Left colon (tissue), 2 donors: ENCODE data around the gene MED15. TPM values are rescaled to one million over a fixed set of nuclear protein-coding genes. Genes with fewer than 3 reads are reported as not detected.

ENCODE experiments used
- ATAC-seq: fragments of 200-7000 bp; cut with Tn5 transposase; one replicate; pipeline ENCODE4 v1.9.1; 2020; ENCODE audit warnings: mild to moderate bottlenecking, moderate library complexity
- DNase-seq, 2 donors: peaks; one replicate each; pipeline ENCODE4 v3.0.0-alpha.2; 2020
- intact Hi-C, 2 donors: fragments of 100-400 bp; cut with DNase I in 1 of 2; cut with micrococcal nuclease in 1 of 2; formaldehyde crosslinking; loops; one replicate each; pipeline versions ENCODE4 v1.11.2 to v1.14.0; 2022; cut with DNase I, micrococcal nuclease
- total RNA-seq, 2 donors: library from RNA; stranded (reverse); fragmentation: NEBNext Ultra II Directional; extraction: Animal tissue kit (Norgen Biotek cat#: 25700); gene quantifications; one replicate each; pipeline ENCODE4 v1.2.1, GENCODE V29; 2021
- donor health status: DM: no; HTN: no; CAD: no.
- donor health status: DM: yes; HTN: yes; CAD: no.

Gene MED15
- total RNA-seq, 2 donors from 2014 or later = 85.3 to 91.2 TPM

DNA sequence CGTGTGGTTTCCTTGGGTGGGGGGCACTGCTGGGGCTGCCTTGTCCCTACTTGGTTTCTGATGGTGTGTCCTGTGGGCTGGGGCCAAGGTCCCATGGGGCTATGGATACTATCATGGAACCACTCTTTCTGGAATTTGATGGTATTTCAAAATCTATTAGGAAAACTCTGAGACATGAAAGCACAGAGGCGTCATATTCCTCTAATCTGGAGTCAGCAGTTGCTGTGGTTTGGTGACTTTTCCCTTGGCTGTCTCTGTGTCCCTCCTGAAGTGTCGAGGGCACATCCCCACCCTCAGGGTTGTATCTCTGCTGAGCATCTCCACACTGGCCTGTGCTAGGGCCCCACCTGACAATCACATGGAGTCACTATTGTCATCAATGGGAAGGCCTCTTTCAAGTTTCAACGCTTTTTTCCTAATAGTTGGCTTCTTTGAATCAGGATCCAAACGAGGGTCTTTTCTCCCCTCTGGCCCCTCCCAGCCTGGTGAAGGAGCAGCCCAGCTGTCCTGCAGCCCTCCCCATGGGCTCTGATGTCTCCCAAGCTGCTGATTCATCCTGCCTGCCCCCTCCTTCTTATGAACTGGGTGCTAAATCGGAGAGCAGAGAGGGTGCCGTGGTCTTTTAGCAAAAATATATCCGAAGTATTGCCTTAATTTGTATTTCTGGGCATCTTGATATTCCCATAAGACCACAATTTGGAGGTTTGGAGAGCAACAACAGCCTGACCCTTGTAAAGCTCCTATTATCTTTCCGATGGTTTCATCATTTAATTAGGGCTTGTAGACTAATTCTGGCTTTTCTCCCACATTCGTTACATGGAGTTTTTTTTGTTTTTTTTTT, 38.5 kb downstream of the MED15 start:
- DNase-seq (no peak), ATAC-seq (no peak)
- intact Hi-C loops = no loop called here

GRCh38 chr22:20546541-20546950, 39.1 kb downstream of the MED15 start:
- intact Hi-C loops = no loop called here
- ATAC-seq (no peak), DNase-seq (no peak)

DNA sequence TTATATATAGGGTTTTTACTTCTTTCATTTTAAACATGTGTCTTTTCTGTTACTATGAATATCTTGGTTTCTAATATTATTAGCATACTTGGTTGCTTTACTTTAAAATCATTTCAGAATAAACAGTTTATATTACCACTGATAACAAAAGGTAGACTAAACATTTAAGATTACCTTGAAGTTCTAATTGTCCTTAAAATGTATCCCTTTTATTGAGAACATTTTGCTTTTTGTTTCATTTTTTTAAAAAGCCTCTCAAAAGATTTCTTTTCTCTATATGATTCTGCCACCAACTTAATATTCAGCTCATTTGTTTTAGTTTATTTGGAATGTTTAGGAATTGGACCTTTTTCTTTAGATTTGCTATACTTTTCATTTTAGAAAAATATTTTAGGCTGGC, 39.6 kb downstream of the MED15 start:
- ATAC-seq (no peak), DNase-seq (no peak)
- intact Hi-C loops = no loop called here

DNA sequence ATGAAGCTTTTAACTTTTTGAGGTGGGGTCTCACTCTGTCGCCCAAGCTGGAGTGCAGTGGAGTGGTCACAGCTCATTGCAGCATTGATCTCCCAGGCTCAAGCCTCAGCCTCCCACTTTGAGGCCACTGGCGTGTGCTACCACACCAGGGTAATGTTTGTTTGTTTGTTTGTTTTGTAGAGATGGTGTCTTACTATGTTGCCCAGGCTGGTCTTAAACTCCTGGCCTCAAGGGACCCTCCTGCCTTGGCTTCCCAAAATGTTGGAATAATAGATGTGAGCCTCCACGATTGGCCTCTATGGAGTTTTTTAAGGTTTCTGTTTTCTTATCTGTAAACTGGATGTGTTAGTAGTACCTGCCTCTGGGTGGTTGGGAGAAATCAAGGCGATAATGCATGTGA, 41.4 kb downstream of the MED15 start:
- DNase-seq = no peak
- intact Hi-C loops = no loop called here
- ATAC-seq = no peak

DNA sequence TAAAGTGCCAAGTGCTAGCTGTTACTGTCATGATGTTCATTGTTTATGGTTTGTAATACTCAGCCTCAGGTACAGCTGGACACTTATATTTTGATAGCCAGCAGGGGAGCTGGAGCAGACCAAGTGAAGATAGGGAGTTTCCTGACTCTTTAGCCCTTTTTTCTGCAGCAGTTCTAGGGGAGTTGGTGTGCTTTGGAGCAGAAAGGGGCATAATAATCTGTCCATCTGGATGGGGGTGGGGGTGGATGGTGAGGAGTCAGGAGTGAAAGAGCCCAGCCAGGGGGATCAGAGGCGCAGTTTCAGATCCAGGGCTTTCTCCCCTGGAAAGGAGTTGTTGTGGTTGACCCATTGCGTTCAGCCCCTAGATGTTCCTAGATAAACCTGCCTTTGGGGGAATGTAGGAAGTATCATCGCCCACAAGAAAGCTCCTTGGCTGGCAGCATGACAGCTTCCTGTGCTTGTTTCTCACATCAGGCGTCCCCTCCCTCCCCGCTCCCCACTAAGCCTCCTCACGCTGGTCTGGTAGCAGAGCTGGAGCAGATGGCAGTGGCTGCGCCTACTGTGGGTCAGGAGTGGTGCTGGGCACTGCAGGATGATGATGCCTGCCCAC, 41.9 kb downstream of the MED15 start:
- ATAC-seq = no peak
- peak in 1 of 2 donors; percentile 43 for DNase-seq
- intact Hi-C loops = no loop called here

GRCh38 chr22:20550057-20550817, 42.8 kb downstream of the MED15 start:
- DNase-seq (no peak), ATAC-seq (no peak)
- intact Hi-C loops = no loop called here

DNA sequence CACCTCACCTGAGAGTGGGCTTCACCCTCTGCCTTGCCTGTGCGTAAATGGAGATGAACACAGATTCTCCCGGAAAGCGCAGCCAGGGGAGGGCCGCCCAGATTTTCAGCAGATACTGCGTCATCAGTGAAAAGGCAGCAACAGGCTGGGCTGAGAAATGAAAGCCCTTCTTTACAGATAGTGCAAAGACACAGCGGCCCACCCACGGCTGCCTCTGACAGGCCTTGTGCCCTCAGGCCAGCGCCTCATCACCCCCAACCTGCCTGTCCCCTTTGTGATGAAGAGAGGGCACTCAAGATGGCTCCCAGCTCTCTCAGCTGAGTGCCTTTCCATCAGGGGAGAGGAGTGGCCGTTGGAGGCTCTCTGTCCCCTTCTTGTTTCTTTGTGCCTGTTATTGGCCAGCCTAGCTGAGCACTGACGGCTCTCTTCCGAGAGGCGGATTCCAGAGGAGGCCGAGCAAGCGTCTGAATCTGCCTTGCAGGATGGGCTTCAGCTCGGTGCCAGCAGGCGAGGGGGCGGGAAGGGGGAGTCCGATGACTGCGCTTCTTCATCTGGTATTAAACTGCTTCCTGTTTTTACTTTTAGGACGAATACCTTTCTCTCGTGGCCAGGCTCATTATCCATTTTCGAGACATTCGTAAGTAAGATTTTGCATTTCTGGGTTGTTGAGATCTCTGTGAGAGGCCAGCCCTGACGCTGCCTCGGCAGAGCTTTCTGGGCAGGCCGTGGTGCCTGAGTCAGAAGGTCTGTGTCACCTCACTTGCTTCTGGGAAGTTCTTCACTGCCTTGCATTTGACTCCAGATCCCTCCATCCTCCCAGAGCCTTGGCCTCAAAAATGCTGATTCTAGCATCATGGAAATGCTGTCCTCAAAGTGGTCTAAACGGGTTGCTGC, 43.7 kb downstream of the MED15 start:
- intact Hi-C loops = no loop called here
- ATAC-seq = no peak

DNA sequence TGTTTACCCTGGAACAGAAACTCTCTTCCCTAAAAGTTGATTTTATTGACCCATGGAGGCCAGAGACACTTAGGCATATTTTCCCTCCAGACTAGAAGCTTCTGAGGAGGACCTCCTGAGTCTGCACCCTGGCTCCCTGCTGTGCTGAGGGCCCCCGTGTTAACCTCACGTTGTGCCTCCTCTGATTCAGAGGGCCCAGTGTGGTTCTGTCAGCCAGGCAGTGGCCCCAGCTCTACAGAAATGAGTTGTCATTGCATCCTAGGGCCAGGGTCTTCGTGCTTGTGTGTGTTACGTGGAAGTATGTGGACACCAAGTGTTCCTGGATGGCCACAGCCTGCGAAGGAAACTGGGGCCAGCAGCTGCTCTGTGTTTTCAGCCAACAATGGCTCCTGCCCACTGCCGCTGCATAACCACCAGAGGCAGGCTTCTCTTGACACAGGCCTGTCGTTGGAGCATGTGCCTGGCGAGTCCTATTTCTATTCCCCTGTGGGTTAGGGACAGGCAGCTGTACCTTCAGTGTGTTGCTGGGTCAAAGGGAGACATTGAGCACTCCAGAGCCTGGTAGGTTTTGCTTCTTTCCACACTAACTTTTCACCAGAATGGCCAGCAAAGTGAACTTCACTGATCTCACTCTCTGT, 44.5 kb downstream of the MED15 start:
- intact Hi-C loops = no loop called here
- DNase-seq = no peak
- peak; percentile 26 for ATAC-seq

More for the DNA sequence above, 43.7 kb downstream of the MED15 start:
- DNase-seq = peak in 1 of 2 donors; percentile 49

- intact Hi-C loops = no loop called here
- DNase-seq = peak; percentile 59 to 76
- ATAC-seq = peak; percentile 66
Measured at GRCh38 chr22:20552443-20553401, 45.3 kb downstream of the MED15 start.

DNA sequence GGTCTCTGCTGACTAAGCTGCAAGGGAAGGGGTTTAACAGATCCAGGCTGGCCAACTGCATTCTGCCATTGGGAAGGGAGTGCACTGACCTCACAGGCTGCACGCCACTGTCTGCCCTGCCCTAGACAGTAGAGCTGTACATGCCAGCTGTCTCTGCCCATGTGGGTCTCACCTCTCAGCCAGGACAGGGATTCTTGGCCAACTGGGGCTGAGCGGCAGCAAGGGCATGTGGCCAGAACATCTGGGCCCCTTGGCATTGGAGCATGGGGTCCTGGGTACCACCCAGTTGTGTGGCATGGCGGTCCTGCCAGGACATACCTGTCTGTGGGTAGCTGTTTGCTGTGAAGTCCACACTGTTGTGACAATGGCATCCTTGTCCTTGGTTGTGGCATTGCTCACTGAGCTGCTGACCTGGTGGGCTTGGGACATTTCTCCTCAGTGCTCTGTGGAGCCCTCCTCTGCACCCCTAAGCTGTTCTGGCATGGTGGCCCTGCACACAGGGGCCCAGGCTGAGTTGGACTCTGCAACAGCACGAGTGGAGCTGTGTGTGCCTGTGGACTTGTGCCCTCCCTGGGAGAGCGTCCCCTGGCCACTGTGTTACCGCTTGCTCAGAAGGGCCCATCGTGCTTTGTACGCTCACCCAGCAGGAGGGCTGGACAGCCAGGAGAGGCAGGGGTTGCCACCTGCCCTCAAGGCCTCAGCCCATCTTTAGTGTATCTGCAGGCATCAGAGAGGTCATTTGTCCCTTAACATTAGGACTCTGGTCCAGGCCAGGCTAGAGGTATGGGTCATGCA, 46.7 kb downstream of the MED15 start:
- ATAC-seq (no peak), DNase-seq (peak in 1 of 2 donors; percentile 9)
- intact Hi-C loops = no loop called here

GRCh38 chr22:20554824-20555223, 47.4 kb downstream of the MED15 start:
- intact Hi-C loops = no loop called here
- no peak for DNase-seq

GRCh38 chr22:20558534-20558933, 51.1 kb downstream of the MED15 start:
- intact Hi-C loops = no loop called here
- ATAC-seq = no peak
- no peak for DNase-seq

More at GRCh38 chr22:20554824-20555223, 47.4 kb downstream of the MED15 start:
- no peak for ATAC-seq

DNA sequence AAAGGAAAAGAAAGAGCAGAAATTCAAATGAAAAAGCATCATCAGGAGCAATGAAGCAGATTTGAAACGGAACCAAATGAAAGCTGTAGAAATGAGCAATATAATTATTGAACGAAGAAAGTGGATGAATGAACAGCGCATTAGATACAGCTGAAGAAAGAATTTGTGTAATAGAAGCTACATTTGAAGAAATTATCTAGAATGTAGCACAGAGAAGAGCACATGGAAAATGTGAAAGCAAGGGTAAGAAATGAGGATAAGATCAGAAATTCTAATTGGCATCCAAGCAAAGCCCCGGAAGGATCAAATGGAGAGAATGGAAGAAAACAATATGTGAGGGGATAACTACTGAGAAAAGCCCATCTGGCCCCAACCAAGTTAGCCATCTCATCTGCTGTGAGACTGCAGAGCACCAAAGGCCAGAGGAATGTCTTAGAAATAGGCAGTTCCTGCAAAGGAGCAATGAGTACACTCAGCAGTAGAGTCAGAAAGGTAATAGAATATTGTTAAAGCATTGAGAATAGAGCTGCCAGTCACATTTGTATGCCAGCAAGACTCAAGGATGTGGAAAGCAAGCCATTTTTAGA, 51.9 kb downstream of the MED15 start:
- ATAC-seq = no peak
- DNase-seq = no peak
- intact Hi-C loops = no loop called here

DNA sequence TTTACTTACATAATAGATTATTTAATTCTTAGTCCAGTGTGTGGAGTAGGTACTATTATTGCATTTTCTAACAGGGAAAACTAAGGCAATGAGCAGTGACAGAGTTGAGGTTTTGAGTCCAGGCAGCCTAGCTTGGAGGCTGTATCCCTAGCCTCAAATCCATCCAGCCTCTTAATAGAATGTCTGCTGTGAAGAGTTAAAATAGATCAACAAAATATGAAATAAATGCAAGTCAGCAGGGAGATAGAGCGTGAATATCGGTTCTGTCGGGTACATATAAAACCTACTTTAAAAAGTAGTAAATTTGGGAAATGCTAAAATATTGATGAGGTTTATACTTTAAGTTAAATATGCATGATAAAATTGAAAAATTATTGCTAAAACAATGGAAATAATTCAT, 53.3 kb downstream of the MED15 start:
- ATAC-seq (no peak), DNase-seq (no peak)
- intact Hi-C loops = no loop called here

DNA sequence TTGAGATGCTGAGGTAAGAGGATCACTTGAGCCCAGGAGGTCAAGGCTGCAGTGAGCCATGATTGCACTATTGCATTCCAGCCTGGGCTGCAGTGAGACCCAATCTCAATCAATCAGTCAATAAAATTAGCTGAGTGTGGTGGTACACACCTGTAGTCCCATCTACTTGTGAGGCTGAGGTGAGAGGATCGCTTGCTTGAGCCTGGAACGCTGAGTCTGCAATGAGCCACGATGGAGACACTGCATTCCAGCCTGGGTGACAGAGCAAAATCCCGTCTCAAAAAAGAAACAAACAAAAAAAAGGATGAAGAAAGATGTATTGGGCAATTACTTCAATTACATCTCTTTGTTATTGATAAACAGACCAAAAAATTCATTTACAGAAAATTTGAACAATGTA, 54.5 kb downstream of the MED15 start:
- intact Hi-C loops = no loop called here
- DNase-seq = no peak
- ATAC-seq = no peak
